Measurements from ENCODE around the gene LONP1. TPM values are rescaled to one million over a fixed set of nuclear protein-coding genes. Genes with fewer than 3 reads are reported as not detected.
"Not testable (repeated sequence)": the region's sequence is repeated elsewhere in the genome, so short reads cannot be mapped to it uniquely, and the experiment has no call there.

LONP1 gene
- total RNA-seq, 2 experiments from 2014 or later, result 71.7 to 79.6 TPM

DNA sequence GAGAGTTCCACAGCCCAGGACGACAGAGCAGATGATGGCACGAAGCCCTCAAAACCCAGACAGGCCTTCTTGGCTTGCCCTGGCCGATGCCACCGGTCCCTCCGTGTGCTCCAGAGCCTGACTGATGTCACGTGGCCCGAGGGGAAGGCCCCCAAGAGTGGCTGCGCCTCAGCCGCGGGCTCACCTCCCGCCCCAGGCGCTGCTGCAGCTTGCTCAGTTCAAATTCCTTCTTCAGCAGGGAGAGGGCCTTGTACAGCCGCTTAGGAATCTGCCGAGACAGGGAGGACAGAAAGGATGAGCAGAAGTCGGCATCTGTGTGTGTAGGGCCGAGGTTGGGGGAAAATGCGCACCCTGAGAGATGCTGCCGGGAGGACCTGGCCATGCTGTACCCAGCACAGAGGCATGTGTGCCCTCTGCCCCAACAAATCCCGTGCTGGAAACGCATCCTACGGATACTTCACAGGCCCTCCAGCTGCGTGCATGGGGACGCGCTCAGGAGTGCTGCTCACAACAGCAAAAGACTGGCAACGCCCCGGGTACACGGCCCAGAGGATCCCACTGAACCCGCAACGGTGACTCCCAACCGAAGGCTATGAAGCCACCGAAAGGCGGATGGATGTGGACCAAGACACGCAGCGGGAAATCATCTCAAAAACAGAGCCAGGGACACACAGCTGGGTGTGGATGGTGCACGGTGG, 12.9 kb downstream of the LONP1 start:
- H3K36me3 Mint-ChIP-seq (ENCODE audit: low read depth), result peaks cover 26% of the 10 kb centered on the region
- H3K4me3 Mint-ChIP-seq, result no peak overlapping the region
- H3K27ac Mint-ChIP-seq, result no peak overlapping the region
- no peaks in the 10 kb centered on the region for H3K4me1 Mint-ChIP-seq
- ChIA-PET CTCF (interaction anchor here (1.2 to 3.3 kb wide), 3 partner anchors 13 to 17 kb away, joined by 4 to 13 read pairs (median 11); partner anchors contain the start of genes CATSPERD, LONP1 and RPL36), POLR2A (no interaction called here)
- no peaks in the 10 kb centered on the region for H3K9me3 Mint-ChIP-seq
- H3K27me3 Mint-ChIP-seq, result no peaks in the 10 kb centered on the region
- DNase-seq, result no peak

DNA sequence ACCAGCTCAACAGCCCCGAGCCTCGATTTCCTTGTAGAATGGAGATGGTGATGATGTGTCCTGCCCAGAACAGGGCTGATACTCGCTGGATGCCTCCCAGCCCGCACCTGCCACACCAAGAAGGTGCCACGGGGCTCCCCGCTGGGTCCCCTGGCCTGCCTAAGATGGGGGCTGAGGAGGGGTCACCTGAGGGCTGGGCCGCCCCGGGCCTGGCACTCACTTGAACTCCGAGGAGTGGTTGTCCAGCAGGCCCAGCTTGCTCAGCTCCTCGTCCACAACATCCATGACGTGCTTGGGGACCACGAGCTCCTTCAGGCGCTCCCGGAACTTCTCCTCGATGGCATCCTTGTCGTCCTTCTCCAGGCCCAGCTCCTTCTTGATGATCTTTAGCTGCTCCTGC, 14.4 kb downstream of the LONP1 start:
- H3K4me1 Mint-ChIP-seq, result no peaks in the 10 kb centered on the region
- CTCF ChIA-PET, result interaction anchor here (0.9 to 1.6 kb wide), 3 partner anchors 14 to 18 kb away, joined by 3 to 6 read pairs (median 5); no protein-coding TSS in a partner anchor
- POLR2A ChIA-PET, result interaction anchor here (0.8 kb wide), 1 partner anchor 16 kb away, joined by 4 read pairs; no protein-coding TSS in a partner anchor

DNA sequence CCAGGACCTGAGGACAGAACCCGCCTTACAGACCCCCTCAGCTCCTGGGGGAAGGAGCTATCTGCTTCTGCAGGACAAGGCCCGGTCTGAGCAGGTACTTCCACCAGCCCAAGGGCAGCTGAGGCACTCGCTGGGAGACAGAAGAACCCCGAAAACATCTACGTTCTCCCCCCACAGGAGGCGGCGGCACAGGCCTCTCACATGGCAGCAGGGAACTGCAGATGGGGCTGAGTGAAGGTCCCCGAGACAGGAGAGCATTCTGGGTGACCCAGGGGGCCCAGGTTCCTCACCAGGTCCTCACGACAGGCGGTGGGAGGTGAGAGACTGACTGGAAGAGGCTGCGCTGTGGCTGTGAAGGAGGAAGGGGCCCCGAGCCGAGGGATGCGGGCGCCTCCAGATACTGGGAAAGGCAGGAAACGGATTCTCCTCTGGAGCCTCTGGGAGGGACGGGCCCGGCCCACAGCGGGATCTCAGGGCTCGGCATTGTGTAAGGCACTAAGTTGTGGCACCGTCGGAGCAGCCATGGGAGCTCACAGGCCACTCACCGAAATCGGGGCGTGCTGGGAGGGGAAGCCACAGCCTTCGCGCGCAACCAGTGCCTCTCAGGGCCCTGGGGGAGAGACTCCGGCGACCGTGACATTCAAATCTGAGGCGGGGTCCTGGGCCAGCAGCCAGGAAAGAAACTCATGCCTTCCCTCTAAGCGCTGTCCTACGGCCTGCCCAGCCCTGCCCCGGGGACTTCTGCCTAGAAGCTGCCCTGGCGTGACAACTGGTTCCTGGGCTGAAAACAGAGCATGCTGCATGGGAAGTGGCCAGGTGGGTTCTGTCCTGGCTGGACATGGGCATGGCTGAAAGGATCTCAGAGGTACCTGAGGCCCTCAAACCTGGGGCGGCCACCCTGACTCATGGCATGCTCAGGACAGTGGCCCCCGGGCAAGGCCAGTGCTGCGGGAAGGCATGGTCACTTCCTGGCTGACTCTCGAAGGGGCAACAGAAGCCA, 15.8 kb downstream of the LONP1 start:
- POLR2A ChIA-PET, result no interaction called here
- peaks cover 36% of the 10 kb centered on the region for H3K36me3 Mint-ChIP-seq (ENCODE audit: low read depth)

More for the DNA sequence above, 14.4 kb downstream of the LONP1 start:
- Mint-ChIP-seq H3K4me3 (no peak overlapping the region), H3K9me3 (no peaks in the 10 kb centered on the region), H3K27ac (no peak overlapping the region), H3K36me3 (ENCODE audit: low read depth) (peaks cover 34% of the 10 kb centered on the region), H3K27me3 (no peaks in the 10 kb centered on the region)
- DNase-seq, result no peak

DNA sequence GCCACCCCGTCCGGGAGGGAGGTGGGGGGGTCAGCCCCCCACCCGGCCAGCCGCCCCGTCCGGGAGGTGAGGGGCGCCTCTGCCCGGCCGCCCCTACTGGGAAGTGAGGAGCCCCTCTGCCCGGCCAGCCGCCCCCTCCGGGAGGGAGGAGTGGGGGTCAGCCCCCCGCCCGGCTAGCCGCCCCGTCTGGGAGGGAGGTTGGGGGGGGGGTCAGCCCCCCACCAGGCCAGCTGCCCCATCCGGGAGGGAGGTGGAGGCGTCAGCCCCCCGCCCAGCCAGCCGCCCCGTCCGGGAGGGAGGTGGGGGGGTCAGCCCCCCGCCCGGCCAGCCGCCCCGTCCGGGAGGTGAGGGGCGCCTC, 17.9 kb downstream of the LONP1 start:
- H3K27me3 Mint-ChIP-seq, DNase-seq, CTCF ChIA-PET, H3K9me3 Mint-ChIP-seq, POLR2A ChIA-PET, H3K4me1 Mint-ChIP-seq, H3K27ac Mint-ChIP-seq, H3K4me3 Mint-ChIP-seq: not testable (repeated sequence)
- peaks cover 35% of the 10 kb centered on the region for H3K36me3 Mint-ChIP-seq (ENCODE audit: low read depth)

More for the DNA sequence above, 15.8 kb downstream of the LONP1 start:
- Mint-ChIP-seq H3K27ac (no peak overlapping the region), H3K4me1 (no peaks in the 10 kb centered on the region), H3K9me3 (no peaks in the 10 kb centered on the region), H3K4me3 (no peak overlapping the region), H3K27me3 (no peaks in the 10 kb centered on the region)
- DNase-seq, result no peak
- CTCF ChIA-PET, result interaction anchor here (1.6 kb wide), 1 partner anchor 16 kb away, joined by 5 read pairs; no protein-coding TSS in a partner anchor

DNA sequence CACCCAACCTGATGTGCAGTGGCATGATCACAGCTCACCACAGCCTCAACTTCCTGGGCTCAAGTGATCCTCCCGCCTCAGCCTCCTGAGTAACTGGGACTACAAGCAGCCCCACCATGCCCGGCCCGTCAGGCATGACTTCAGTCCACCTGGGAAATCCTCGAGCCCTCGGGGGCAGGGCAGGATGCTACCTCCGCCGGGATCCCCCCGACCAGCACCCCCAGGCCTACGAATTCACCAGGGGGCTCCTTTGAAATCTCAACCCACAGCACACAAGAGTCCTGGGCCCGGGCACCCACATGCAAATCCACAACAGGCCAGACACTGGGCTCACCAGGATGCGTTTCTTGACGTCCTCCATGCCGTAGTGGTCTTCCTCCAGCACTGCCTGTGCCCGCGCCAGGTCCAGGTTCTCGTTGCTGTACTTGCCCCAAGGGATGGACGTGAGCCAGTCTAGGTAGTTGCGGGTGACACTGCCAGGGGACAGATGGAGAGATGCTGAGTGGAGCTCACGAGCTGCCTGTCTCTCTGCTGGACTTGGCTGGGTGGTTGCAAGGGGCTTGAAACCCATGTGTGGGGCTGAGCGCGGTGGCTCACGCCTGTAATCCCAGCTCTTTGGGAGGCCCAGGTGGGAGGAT, 19.4 kb downstream of the LONP1 start:
- no peaks in the 10 kb centered on the region for H3K27me3 Mint-ChIP-seq
- DNase-seq, result no peak
- H3K9me3 Mint-ChIP-seq, result no peaks in the 10 kb centered on the region
- ChIA-PET POLR2A (interaction anchor here (0.6 kb wide), 1 partner anchor 18 kb away, joined by 3 read pairs; no protein-coding TSS in a partner anchor), CTCF (interaction anchor here (1.3 to 2.2 kb wide), 2 partner anchors 9 to 13 kb away, joined by 5 to 8 read pairs; no protein-coding TSS in a partner anchor)
- no peak overlapping the region for H3K4me3 Mint-ChIP-seq
- H3K4me1 Mint-ChIP-seq, result no peaks in the 10 kb centered on the region
- peaks cover 28% of the 10 kb centered on the region for H3K36me3 Mint-ChIP-seq (ENCODE audit: low read depth)
- no peak overlapping the region for H3K27ac Mint-ChIP-seq

DNA sequence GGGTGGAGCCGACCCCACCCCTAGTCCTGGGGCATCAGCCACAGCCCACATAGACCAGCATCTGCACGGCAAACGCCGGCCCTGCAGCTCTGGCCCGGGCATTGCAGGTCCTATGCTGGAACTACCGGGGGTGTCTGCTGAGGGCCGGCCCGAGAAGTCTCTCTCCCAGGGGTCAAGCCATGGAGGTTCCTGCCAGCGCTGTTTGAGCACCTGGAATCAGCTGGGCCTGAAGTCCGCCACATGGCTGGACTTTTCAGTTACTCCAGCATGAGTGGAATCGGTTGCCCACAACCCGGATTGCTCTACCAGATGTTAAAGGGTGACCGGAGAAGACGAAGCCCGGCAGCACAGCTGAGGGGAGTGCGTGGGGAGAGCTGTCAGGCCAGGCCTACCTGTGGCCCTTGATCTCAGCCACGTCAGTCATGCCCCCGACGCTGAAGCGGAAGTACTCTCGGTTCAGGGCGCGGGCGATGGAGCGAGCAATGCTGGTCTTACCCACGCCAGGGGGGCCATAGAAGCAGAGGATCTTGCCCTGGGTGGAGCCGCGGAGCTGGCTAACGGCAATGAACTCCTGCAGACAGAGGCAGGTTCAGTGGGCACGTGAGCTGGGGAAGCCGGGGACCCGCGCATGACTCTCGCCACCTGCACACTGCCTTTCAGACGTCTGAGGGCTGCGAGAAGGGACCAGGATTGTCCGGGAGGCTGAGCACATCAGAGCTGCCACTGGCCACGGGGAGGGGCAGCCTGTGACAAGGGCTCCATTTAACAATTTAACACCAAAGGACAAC, 21.1 kb downstream of the LONP1 start:
- Mint-ChIP-seq H3K4me1 (no peaks in the 10 kb centered on the region), H3K4me3 (no peak overlapping the region), H3K36me3 (ENCODE audit: low read depth) (peaks cover 32% of the 10 kb centered on the region), H3K27me3 (no peaks in the 10 kb centered on the region), H3K9me3 (no peaks in the 10 kb centered on the region), H3K27ac (no peak overlapping the region)
- ChIA-PET CTCF (interaction anchor here (1.1 to 2.2 kb wide), 2 partner anchors 8 to 9 kb away, joined by 4 to 8 read pairs; partner anchors contain the start of gene RPL36), POLR2A (no interaction called here)
- DNase-seq, result no peak

DNA sequence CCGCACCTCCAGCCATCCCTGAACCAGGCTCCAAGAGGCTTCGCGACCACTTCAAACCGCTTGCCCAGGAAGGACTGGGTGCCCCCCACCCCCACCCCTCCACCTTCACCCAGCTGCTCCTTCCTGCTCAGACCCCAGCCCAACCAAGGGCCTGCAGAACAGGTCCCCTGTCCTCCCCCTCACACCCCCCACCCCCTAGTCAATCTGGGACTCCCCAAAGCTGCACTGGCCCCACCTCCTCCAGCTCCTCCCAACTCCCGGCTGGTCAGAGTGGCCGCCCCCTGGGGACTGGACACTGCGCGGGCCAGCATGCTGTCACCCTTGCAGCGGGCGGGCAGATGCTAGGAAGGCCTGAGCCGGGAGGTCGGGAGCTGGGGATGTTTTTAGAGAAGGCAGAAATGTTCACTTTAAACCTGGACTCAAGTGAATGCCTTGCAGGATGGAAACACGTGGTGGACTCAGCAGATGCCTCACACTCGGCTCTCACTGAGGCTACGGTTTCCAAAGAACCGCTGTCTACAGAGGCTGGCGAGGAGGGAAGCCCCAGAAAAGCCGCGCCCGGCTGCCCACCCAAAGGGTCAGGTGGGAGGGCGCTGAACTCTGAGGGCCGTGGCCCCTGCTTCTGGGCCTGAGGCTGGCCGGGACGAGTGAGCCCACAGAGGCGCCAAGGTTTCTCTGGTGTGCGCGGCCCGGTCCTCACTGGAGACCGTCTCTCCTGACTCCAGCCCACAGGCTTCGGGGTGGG, 21.9 kb downstream of the LONP1 start:
- no peak overlapping the region for H3K4me3 Mint-ChIP-seq
- ChIA-PET POLR2A (interaction anchor here (0.6 kb wide), 1 partner anchor 72 kb away, joined by 3 read pairs; no protein-coding TSS in a partner anchor), CTCF (no interaction called here)
- H3K9me3 Mint-ChIP-seq, result no peaks in the 10 kb centered on the region
- H3K36me3 Mint-ChIP-seq (ENCODE audit: low read depth), result peaks cover 30% of the 10 kb centered on the region
- H3K27ac Mint-ChIP-seq, result no peak overlapping the region
- H3K27me3 Mint-ChIP-seq, result no peaks in the 10 kb centered on the region
- no peak for DNase-seq
- no peaks in the 10 kb centered on the region for H3K4me1 Mint-ChIP-seq

DNA sequence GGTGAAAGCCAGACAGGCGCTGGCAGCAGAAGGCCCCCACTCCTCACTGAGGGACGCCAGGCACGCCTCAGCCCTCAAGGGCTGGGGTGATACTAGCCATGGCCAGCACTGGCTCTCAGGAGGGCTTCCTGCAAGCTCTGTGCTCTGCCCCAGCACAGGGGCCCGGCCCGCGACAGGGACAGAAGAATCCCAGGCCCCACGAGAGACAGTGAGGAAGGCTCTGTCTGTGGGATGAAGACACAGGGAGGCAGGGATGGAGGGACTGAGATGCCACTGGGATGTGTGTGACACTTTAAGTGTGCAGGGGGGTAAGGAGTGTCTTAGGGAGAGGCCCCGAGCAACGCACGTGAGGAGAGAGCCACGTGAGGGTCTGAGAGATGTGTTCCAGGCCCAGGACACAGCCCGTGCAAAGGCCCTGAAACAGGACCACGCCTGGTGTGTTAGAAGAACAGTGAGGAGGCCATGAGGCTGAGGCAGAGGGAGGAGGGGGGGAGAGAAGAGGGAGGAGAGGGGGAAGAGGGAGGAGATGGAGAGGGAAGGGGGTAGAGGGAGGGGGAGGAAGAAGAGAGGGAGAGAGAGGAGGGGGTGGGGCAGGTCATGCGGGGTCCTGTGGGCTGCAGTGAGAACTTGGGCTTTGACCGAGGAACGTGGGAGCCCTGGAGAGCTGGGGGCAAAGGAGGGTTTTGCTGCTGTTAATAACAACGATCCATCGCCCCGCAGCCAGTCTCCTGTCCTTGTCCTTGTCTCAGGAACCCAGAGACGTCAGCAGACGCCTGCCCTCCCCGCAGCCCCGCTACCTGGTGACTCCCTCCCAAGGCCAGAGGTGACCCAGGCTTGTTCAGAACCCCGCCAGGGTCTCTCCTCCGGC, 22.7 kb downstream of the LONP1 start:
- H3K4me1 Mint-ChIP-seq, result peaks cover 6% of the 10 kb centered on the region
- DNase-seq, result no peak
- no peaks in the 10 kb centered on the region for H3K27me3 Mint-ChIP-seq
- ChIA-PET CTCF (interaction anchor here (1.2 kb wide), 1 partner anchor 10 kb away, joined by 3 read pairs; no protein-coding TSS in a partner anchor), POLR2A (no interaction called here)
- no peak overlapping the region for H3K4me3 Mint-ChIP-seq
- H3K27ac Mint-ChIP-seq, result no peak overlapping the region
- peaks cover 35% of the 10 kb centered on the region for H3K36me3 Mint-ChIP-seq (ENCODE audit: low read depth)
- no peaks in the 10 kb centered on the region for H3K9me3 Mint-ChIP-seq

DNA sequence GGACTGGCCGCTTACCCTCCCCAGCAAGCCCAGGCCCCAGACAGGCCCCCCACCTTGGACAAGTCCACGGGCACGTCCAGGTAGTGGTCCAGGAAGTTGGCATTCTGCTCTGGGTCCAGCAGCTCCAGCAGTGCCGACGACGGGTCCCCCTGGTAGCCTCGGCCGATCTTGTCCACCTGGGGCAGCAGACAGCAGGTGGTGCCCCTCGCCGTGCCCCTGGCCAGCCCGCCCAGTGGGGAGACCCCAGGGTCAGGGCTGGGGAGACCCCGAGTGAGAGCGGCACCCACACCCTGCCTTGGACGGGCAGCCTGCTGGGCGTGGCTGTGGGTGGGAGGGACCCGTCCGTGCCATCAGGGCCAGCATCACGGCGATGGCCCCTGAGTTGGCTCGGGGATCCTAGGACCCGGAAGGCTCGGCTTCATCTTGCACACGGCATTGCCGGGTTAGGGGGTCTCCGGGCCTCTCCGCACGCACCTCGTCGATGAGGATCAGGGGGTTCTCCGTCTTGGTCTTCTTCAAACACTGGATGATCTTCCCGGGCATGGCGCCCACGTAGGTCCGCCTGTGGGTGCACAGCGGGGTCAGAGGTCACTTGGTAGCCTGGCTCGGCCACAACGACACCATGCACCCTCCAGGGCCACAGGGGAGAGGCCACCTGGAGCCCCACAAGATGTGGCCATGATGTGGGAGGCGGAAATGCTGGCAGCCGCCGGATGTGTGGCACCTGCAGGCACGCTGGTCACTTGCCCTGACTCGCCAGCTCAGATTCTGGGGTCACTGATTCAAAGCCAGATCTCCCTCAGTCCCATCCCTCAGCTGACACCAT, 23.5 kb downstream of the LONP1 start:
- Mint-ChIP-seq H3K27ac (peak overlapping the region; percentile 46), H3K4me3 (no peak overlapping the region), H3K36me3 (ENCODE audit: low read depth) (peaks cover 33% of the 10 kb centered on the region), H3K9me3 (no peaks in the 10 kb centered on the region), H3K27me3 (no peaks in the 10 kb centered on the region), H3K4me1 (peaks cover 10% of the 10 kb centered on the region)
- no peak for DNase-seq
- ChIA-PET CTCF (interaction anchor here (1.2 to 1.4 kb wide), 2 partner anchors 9 to 108 kb away, joined by 3 to 4 read pairs; partner anchors contain the start of gene NRTN), POLR2A (no interaction called here)

DNA sequence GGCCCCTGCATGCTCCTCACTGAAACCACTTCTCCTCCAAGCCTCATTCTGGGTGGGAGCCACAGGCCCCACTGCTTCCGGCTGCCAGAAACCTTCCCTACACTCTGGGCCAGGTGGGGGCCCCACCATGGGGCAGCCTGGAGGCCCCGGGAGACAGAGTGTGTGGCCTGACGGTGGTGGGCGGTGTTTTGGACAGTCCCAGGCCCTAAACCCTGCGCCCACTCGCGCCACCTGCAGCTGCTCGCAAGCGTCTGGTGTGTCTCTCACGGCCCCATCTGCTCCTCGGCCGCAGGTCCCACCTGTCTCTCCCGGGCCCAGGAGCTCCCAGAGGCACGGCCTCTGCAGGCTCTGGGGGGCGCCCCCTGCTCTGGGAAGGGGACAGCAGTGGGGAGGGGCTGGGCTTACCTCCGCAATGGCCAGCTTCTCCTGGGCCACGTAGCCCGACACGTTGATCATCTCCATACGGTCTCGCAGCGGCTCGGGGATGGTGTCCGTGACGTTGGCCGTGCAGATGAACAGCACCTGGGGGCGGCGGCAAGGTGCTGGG, 24.2 kb downstream of the LONP1 start:
- ChIA-PET CTCF (interaction anchor here (1.4 kb wide), 1 partner anchor 109 kb away, joined by 4 read pairs; the partner anchor contains the start of gene NRTN), POLR2A (no interaction called here)
- Mint-ChIP-seq H3K4me3 (no peak overlapping the region), H3K9me3 (no peaks in the 10 kb centered on the region), H3K36me3 (ENCODE audit: low read depth) (peaks cover 33% of the 10 kb centered on the region), H3K4me1 (peaks cover 10% of the 10 kb centered on the region), H3K27me3 (no peaks in the 10 kb centered on the region), H3K27ac (no peak overlapping the region)
- no peak for DNase-seq

All from activated CD4-positive, alpha-beta T cell treated with anti-CD3 and anti-CD28 coated beads, Interleukin-2, amount 10 ng/mL, durations not matched to agents 7 days and 5 days (primary cell).